Metanephros (tissue), 1 donor: ENCODE measurements around the gene BCS1L. TPM values are rescaled to one million over a fixed set of nuclear protein-coding genes. Genes with fewer than 3 reads are reported as not detected.

Experiments
- total RNA-seq: library from RNA; depleted of rRNA; stranded (reverse); fragments of >200 nt; gene quantifications from one replicate; pipeline ENCODE4 v1.2.3, GENCODE V29; 2014

BCS1L gene
- 27.1 TPM for total RNA-seq

GRCh38 chr2:218659258-218659987 lies at the start of gene BCS1L, which contains the start of gene ZNF142:
Gene BCS1L (plus strand): TSS chr2:218659683. CDS start chr2:218660988, 1,305 bp downstream.
Gene ZNF142 (minus strand): TSS chr2:218659623. CDS start chr2:218656429, 3,194 bp downstream.

GRCh38 chr2:218671654-218672566 lies 12.4 kb downstream of the BCS1L start, which contains the start of the genes RNF25 and STK36:
Gene RNF25 (minus strand): TSS chr2:218672002. CDS start chr2:218671970, 32 bp downstream.
Gene STK36 (plus strand): TSS chr2:218672086. CDS start chr2:218672830, 744 bp downstream.

GRCh38 chr2:218710687-218711549 lies 51.4 kb downstream of the BCS1L start, which contains the start of gene TTLL4:
Gene TTLL4 (plus strand): TSS chr2:218710835. CDS start chr2:218737677, 26,842 bp downstream.

Other genes with a start within 250 kb of the BCS1L start
- 12.6 TPM for gene VIL1, start 240.6 kb upstream of the BCS1L start, total RNA-seq
- 19.6 TPM for gene USP37, start 91.3 kb upstream of the BCS1L start, total RNA-seq
- 35.9 TPM for gene CNOT9, start 90.8 kb upstream of the BCS1L start, total RNA-seq
- gene PLCD4, start 51.8 kb upstream of the BCS1L start, total RNA-seq: 6.7 TPM
- gene ZNF142, start 60 bp upstream of the BCS1L start, total RNA-seq: 16.7 TPM
- gene RNF25, start 12.3 kb downstream of the BCS1L start, total RNA-seq: 21.0 TPM
- gene STK36, start 12.4 kb downstream of the BCS1L start, total RNA-seq: 62.8 TPM
- 23.1 TPM for gene TTLL4, start 51.2 kb downstream of the BCS1L start, total RNA-seq
- gene CYP27A1, start 122.5 kb downstream of the BCS1L start, total RNA-seq: 45.4 TPM
- gene PRKAG3, start 172.1 kb downstream of the BCS1L start, total RNA-seq: 5.0 TPM
- gene WNT6, start 200.1 kb downstream of the BCS1L start, total RNA-seq: 0.82 TPM
- gene WNT10A, start 221.2 kb downstream of the BCS1L start, total RNA-seq: 2.0 TPM